NB4 (cell line): ENCODE data around the gene MMP24OS.
"Not testable (repeated sequence)": the region's sequence is repeated elsewhere in the genome, so short reads cannot be mapped to it uniquely, and the experiment has no call there.

Experiments used
- DNase-seq: peaks from one replicate; pipeline ENCODE4 v3.0.0; 2010; ENCODE audit warnings: low read depth
- H3K4me3 ChIP-seq: one replicate; pipeline ENCODE4 v1.5.1; 2011; ENCODE audit warnings: mild to moderate bottlenecking, low read depth, low read length, moderate library complexity
- MYC ChIP-seq: IDR thresholded peaks from 2 replicates; pipeline ENCODE4 v1.6.1; 2011; ENCODE audit warnings: low read depth, low read length
- POLR2A ChIP-seq: IDR thresholded peaks from 2 replicates; pipeline ENCODE4 v1.6.1; 2011; ENCODE audit warnings: mild to moderate bottlenecking; ENCODE audit not compliant: insufficient read length; ENCODE audit errors: extremely low read depth
- TF ChIP-seq, protein P1 (sequence below): IDR thresholded peaks from 2 replicates; pipeline ENCODE4 v1.6.1; 2011; ENCODE audit warnings: low read depth, low read length
- TF ChIP-seq, protein P2 (sequence below): IDR thresholded peaks from one replicate; pipeline ENCODE4 v1.5.1; 2012; ENCODE audit warnings: low read depth, low read length

MMP24OS gene

DNA sequence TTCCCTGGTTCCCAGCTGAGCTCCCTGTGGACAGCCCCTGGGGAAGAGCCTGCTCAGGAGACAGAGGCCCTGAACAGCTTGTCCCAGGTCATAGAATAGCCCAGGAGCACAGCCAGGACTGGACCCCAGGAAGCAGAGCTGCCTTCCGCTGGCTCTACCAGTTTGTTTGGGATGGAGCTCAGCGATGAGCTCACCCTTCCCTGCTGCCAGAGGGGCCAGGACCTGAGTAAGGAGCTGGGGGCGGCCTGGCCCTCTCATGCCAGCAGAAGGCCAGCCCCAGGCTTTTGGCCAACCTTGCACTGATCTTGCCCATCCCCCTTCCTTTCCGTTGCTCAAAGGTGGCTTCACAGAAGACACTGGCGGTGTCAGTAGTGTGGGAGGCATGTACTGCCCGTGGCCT lies 17.5 kb downstream of the MMP24OS start:
- TF ChIP-seq MYC = no peak
- TF ChIP-seq, protein P1, sequence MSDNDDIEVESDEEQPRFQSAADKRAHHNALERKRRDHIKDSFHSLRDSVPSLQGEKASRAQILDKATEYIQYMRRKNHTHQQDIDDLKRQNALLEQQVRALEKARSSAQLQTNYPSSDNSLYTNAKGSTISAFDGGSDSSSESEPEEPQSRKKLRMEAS = no peak
- TF ChIP-seq POLR2A = no peak
- TF ChIP-seq, protein P2, sequence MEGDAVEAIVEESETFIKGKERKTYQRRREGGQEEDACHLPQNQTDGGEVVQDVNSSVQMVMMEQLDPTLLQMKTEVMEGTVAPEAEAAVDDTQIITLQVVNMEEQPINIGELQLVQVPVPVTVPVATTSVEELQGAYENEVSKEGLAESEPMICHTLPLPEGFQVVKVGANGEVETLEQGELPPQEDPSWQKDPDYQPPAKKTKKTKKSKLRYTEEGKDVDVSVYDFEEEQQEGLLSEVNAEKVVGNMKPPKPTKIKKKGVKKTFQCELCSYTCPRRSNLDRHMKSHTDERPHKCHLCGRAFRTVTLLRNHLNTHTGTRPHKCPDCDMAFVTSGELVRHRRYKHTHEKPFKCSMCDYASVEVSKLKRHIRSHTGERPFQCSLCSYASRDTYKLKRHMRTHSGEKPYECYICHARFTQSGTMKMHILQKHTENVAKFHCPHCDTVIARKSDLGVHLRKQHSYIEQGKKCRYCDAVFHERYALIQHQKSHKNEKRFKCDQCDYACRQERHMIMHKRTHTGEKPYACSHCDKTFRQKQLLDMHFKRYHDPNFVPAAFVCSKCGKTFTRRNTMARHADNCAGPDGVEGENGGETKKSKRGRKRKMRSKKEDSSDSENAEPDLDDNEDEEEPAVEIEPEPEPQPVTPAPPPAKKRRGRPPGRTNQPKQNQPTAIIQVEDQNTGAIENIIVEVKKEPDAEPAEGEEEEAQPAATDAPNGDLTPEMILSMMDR = no peak
- H3K4me3 ChIP-seq = no peak overlapping the region
- no peak for DNase-seq

DNA sequence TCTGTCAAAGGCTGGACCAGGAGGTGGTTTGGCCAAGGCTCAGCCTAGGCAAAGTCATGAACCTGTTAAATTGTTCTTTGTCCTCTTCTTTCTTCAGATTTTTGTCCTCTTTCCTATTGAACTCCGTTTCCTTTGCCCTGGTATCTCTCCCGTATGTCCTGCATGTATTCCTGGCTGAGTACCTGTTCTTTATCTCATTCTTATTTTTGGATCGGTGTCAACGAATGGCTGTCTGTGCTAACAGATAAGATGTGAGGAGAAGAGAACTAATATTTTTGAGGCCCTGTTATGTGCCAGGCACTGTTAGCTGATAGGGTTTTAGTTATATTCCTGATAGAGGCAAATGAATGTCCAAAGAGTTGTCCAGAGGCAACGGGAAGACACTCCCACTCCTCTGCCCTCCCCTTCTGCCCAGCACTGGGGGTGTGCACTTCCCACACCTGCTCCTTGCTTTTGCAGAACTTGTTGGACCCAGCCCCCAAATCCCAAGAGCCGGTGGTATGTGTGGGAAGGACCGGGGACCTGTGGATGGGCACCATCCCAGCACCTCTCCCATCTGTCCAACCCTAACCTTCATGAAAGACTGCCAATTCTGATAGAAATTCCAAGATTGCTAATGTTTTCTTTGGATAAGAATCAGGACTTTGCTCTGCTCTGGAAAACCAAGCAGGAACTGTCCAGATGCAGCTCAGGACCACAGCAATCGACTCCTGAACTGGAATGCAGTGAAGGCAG lies 20.6 kb downstream of the MMP24OS start:
- DNase-seq = no peak
- TF ChIP-seq, protein P1 = no peak
- TF ChIP-seq POLR2A (no peak), MYC (no peak)
- TF ChIP-seq, protein P2 = no peak
- no peak overlapping the region for H3K4me3 ChIP-seq

DNA sequence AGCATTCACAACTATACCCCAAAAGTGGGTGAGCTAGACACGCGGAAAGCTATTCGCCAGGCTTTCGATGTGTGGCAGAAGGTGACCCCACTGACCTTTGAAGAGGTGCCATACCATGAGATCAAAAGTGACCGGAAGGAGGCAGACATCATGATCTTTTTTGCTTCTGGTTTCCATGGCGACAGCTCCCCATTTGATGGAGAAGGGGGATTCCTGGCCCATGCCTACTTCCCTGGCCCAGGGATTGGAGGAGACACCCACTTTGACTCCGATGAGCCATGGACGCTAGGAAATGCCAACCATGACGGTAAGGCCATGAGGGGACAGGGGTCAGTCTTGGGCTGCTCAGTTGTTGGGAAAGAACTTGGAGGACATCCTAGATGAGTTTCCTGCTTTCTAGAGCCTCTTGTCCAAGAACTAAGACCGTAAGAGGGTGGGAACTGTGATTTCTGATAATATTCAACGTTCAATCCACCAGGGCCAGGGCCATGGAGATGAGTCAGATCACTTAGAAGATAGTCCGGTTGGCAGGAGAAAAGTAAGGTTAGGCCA lies 23.4 kb downstream of the MMP24OS start:
- H3K4me3 ChIP-seq = no peak overlapping the region
- DNase-seq = no peak
- TF ChIP-seq, protein P2 = no peak
- TF ChIP-seq POLR2A (no peak), MYC (no peak)
- TF ChIP-seq, protein P1 = no peak

DNA sequence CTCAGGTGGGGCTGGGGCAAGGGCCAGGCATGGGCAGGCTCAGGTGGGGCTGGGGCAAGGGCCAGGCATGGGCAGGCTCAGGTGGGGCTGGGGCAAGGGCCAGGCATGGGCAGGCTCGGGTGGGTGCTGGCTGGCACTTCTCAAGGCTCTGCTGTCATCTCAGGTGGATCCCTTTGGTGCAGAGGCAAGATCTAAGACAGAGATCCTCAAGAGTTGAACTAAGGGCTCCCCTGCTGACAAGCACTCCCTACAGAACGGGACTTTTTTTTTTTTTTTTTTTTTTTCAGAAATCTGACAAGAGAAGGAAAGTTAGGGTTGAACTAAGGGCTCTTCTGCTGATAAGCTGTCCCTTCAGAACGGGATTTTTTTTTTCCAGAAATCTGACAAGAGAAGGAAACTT lies 24.9 kb downstream of the MMP24OS start:
- TF ChIP-seq POLR2A = no peak
- TF ChIP-seq, protein P2 = no peak
- no peak for TF ChIP-seq MYC
- TF ChIP-seq, protein P1 = no peak
- H3K4me3 ChIP-seq = no peak overlapping the region
- no peak for DNase-seq

DNA sequence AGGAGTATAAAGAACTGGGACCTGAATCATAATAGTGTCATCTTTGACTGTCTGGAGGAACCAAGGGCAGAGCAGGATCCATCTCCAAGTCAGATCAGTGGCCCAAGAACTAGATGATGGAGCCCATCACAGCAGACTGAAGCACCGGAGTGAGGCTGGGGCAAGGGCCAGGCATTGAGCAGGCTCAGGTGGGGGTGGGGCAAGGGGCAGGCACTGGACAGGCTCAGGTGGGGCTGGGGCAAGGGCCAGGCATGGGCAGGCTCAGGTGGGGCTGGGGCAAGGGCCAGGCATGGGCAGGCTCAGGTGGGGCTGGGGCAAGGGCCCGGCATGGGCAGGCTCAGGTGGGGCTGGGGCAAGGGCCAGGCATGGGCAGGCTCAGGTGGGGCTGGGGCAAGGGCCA lies 25.3 kb downstream of the MMP24OS start:
- H3K4me3 ChIP-seq, DNase-seq: not testable (repeated sequence)

DNA sequence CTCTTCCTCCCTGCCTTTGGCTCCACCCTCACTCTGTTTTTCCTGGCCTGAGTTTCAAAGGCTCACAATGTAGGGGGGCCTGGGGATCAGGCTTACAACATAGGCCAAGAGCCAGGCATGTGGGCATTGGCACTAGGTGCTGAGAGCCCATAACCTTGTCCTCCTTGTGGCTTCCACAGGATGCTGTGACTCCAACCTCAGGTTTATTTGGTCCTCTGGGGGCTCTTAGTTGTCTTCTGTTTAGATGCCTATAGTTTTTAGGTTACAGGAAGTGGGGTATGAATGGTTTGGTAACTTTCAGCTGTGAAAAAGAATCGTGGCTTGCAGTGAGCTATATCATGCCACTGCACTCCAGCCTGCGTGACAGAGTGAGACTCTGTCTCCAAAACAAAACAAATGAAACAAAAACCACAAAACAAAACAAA lies 25.9 kb downstream of the MMP24OS start:
- peak; percentile 37 for DNase-seq
- no peak overlapping the region for H3K4me3 ChIP-seq
- no peak for TF ChIP-seq POLR2A
- TF ChIP-seq, protein P1 = no peak
- TF ChIP-seq, protein P2 = no peak
- no peak for TF ChIP-seq MYC
